Femur (tissue), 1 donor: ENCODE measurements around the gene ANO6.

ENCODE experiments used
- DNase-seq: peaks from one replicate; pipeline ENCODE4 v3.0.0-alpha.2; 2017

The ANO6 gene

GRCh38 chr12:45415393-45415817 lies 199.5 kb downstream of the ANO6 start:
- DNase-seq = no peak

- DNase-seq = no peak
Measured at GRCh38 chr12:45416126-45416525, 200.2 kb downstream of the ANO6 start.

- no peak for DNase-seq
Measured at GRCh38 chr12:45418520-45418919, 202.6 kb downstream of the ANO6 start.

- no peak for DNase-seq
Measured at GRCh38 chr12:45419317-45419814, 203.5 kb downstream of the ANO6 start.

- DNase-seq = no peak
Measured at GRCh38 chr12:45421736-45422135, 205.8 kb downstream of the ANO6 start.

GRCh38 chr12:45423931-45424330 lies 208.0 kb downstream of the ANO6 start:
- no peak for DNase-seq

- no peak for DNase-seq
Measured at GRCh38 chr12:45425426-45425825, 209.5 kb downstream of the ANO6 start.

GRCh38 chr12:45426294-45426693 lies 210.4 kb downstream of the ANO6 start:
- DNase-seq = no peak

GRCh38 chr12:45427042-45427441 lies 211.1 kb downstream of the ANO6 start:
- DNase-seq = no peak

- no peak for DNase-seq
Measured at GRCh38 chr12:45429831-45430230, 213.9 kb downstream of the ANO6 start.

- no peak for DNase-seq
Measured at GRCh38 chr12:45431126-45431525, 215.2 kb downstream of the ANO6 start.

- no peak for DNase-seq
Measured at GRCh38 chr12:45432710-45433109, 216.8 kb downstream of the ANO6 start.

GRCh38 chr12:45433441-45433868 lies 217.6 kb downstream of the ANO6 start:
- no peak for DNase-seq

GRCh38 chr12:45434094-45434493 lies 218.2 kb downstream of the ANO6 start:
- DNase-seq = no peak

GRCh38 chr12:45435945-45436710 lies 220.2 kb downstream of the ANO6 start:
- DNase-seq = no peak

GRCh38 chr12:45439039-45439438 lies 223.1 kb downstream of the ANO6 start:
- DNase-seq = no peak

- DNase-seq = no peak
Measured at GRCh38 chr12:45446013-45446412, 230.1 kb downstream of the ANO6 start.

GRCh38 chr12:45458238-45458637 lies 242.3 kb downstream of the ANO6 start:
- no peak for DNase-seq

- DNase-seq = no peak
Measured at GRCh38 chr12:45458854-45459807, 243.2 kb downstream of the ANO6 start.

GRCh38 chr12:45462506-45462905 lies 246.6 kb downstream of the ANO6 start:
- DNase-seq = no peak

- no peak for DNase-seq
Measured at GRCh38 chr12:45464699-45465098, 248.8 kb downstream of the ANO6 start.

GRCh38 chr12:45468751-45469615 lies 253.1 kb downstream of the ANO6 start:
- DNase-seq = no peak

GRCh38 chr12:45469902-45470301 lies 254.0 kb downstream of the ANO6 start:
- DNase-seq = no peak
